ENCODE measurements around the gene ACTR10. TPM values are rescaled to one million over a fixed set of nuclear protein-coding genes. Genes with fewer than 3 reads are reported as not detected.

ACTR10 gene
- total RNA-seq, 1 experiment from 2014 or later, result 30.9 TPM

- Mint-ChIP-seq H3K4me1 (no peaks in the 10 kb centered on the region), H3K36me3 (peaks cover 37% of the 10 kb centered on the region), H3K9me3 (no peaks in the 10 kb centered on the region), H3K4me3 (no peak overlapping the region), H3K27ac (peak overlapping the region; percentile 37; the same call in 1 of the 2 replicates), H3K27me3 (ENCODE audit: low read depth) (no peaks in the 10 kb centered on the region)
- TF ChIP-seq FOXJ3 (CRISPR knock-in tag; IDR thresholded peaks at IDR 0.05; ENCODE audit: borderline replicate concordance) (no peak), USF1 (CRISPR knock-in tag; IDR thresholded peaks at IDR 0.05) (no peak), TEAD1 (CRISPR knock-in tag; IDR thresholded peaks at IDR 0.05) (no peak), ZNF232 (CRISPR knock-in tag; IDR thresholded peaks at IDR 0.05) (no peak), HMGA2 (CRISPR knock-in tag; IDR thresholded peaks at IDR 0.05) (no peak), MYBL2 (CRISPR knock-in tag; IDR thresholded peaks at IDR 0.05) (no peak), JAZF1 (CRISPR knock-in tag; IDR thresholded peaks at IDR 0.05) (no peak), CDX4 (CRISPR knock-in tag; IDR thresholded peaks at IDR 0.05; ENCODE audit: borderline replicate concordance) (no peak), E2F4 (CRISPR knock-in tag; IDR thresholded peaks at IDR 0.05; ENCODE audit: borderline replicate concordance, low read depth) (no peak), ATF2 (CRISPR knock-in tag; IDR thresholded peaks at IDR 0.05; ENCODE audit: borderline replicate concordance, low read depth) (no peak), ZMAT4 (CRISPR knock-in tag; IDR thresholded peaks at IDR 0.05) (no peak), NFYB (CRISPR knock-in tag; conservative IDR thresholded peaks at IDR 0.05; ENCODE audit: low read depth) (no peak), ZNF425 (CRISPR knock-in tag; conservative IDR thresholded peaks at IDR 0.05) (no peak)
- ChIA-PET POLR2A (no interaction called here), CTCF (no interaction called here)
- ATAC-seq, result no peak
- DNase-seq (ENCODE audit: low spot score), result no peak
These were observed 75.7 kb downstream of the ACTR10 start for GRCh38 chr14:58275527-58276190.

- CTCF ChIA-PET, result no interaction called here
- no peaks in the 10 kb centered on the region for H3K27me3 Mint-ChIP-seq (ENCODE audit: low read depth)
- peaks cover 39% of the 10 kb centered on the region for H3K36me3 Mint-ChIP-seq
- DNase-seq (ENCODE audit: low spot score), result no peak
- no peak overlapping the region for H3K27ac Mint-ChIP-seq
- H3K9me3 Mint-ChIP-seq, result no peaks in the 10 kb centered on the region
- ATAC-seq, result no peak
- POLR2A ChIA-PET, result interaction anchor here (1.0 kb wide), 1 partner anchor 15 kb away, joined by 3 read pairs; no protein-coding TSS in a partner anchor
- no peak overlapping the region for H3K4me3 Mint-ChIP-seq
- H3K4me1 Mint-ChIP-seq, result no peaks in the 10 kb centered on the region
- TF ChIP-seq NFE2L1 (CRISPR knock-in tag; IDR thresholded peaks at IDR 0.05) (no peak), AFF4 (CRISPR knock-in tag; IDR thresholded peaks at IDR 0.05; ENCODE audit: borderline replicate concordance) (no peak), PRDM15 (CRISPR knock-in tag; IDR thresholded peaks at IDR 0.05) (no peak), CDX4 (CRISPR knock-in tag; IDR thresholded peaks at IDR 0.05; ENCODE audit: borderline replicate concordance) (no peak), TEAD4 (CRISPR knock-in tag; IDR thresholded peaks at IDR 0.05) (no peak), ATF3 (CRISPR knock-in tag; conservative IDR thresholded peaks at IDR 0.05) (no peak)
These were observed 76.3 kb downstream of the ACTR10 start for GRCh38 chr14:58276208-58276607.

All from WTC11 (cell line).